ENCODE measurements around the gene DOCK8.

Gene DOCK8

DNA sequence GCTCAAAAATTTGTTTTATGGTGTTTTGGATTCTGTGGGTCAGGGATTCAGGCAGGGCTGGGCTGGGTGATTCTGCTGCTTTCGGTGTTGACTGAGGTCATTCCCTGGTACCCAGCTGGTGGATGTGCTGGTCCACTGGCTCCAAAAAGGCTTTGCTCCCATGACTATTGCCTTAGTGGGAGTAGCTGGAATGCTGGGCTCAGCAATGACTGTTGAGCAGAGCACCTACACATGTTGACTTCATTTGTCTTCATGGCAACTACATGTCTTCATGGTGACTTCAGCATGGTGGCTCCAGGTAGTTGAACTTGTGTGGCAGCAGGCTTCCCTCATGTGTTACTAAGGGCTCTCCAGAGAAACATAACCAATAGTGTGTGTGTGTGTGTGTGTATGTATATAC is 297.2 kb downstream of the DOCK8 start:
- DNase-seq: no peak

DNA sequence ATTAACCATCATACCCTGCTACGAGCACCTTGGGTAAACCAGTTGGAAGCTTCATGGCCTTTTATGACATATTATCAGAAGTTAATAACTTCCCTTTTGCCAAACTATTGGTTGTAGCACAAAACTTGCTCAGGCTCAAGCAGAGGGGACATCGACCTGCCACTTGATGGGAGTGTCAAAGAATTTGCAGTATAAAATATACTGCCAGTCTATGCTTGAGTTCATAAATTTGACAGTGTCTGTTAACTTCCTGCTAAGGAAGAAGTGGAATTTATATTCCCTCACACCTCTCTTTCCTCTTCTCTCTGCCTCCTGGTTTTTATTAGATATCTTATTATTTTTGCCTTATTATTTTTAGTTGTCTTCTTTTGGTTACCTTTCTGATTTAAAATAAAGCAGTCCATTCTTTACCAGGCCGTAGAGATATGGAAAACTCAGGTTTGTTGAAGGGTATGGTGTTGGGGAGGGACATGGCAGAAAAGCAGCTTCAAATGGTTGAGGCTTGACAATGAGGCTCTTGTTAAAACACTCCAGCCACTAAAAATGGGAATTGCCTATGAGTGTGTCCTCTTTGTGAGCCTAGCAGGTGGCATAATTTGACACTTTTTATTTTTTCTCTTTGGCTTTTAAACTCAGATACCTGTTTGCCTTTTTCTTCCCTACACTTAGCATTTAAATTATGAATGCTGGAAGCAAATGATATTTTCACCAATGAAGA is 298.0 kb downstream of the DOCK8 start:
- DNase-seq: no peak

Measured in femur (tissue), 1 donor.